PC-3 (cell line): ENCODE results near the gene PGBD5. TPM values are rescaled to one million over a fixed set of nuclear protein-coding genes. Genes with fewer than 3 reads are reported as not detected.

Experiments used
- ATAC-seq: fragments of 200-7000 bp; cut with Tn5 transposase; 2 replicates; pipeline ENCODE4 v1.9.1; 2020; ENCODE audit warnings: mild to moderate bottlenecking, moderate library complexity
- BruUV-seq: library from RNA; stranded (reverse); fragments of 400-500 nt; replicated peaks from 2 replicates; lab custom pipeline; 2021; lab: Mats Ljungman, UMichigan
- CTCF ChIA-PET: fragments of 300-600 bp; sonication (Branson Sonifier 250); formaldehyde crosslinking; loops from one replicate; lab custom pipeline; 2022; ENCODE audit warnings: antibody characterized with exemption; lab: Charles Lee
- POLR2A ChIA-PET: fragments of 300-600 bp; sonication (Branson Sonifier 250); formaldehyde crosslinking; loops from one replicate; lab custom pipeline; 2022; ENCODE audit warnings: antibody characterized with exemption; ENCODE audit not compliant: unreplicated experiment; lab: Charles Lee
- DNase-seq: peaks from one replicate; pipeline ENCODE4 v3.0.0-alpha.2; 2015
- H2AFZ ChIP-seq: fragments of 300-600 bp; sonication (generic); 2 replicates; pipeline ENCODE4 v1.6.0; 2016; ENCODE audit warnings: antibody characterized with exemption, low read length
- H3F3A ChIP-seq: fragments of 300-600 bp; sonication (generic); one replicate; pipeline ENCODE4 v1.6.0; 2017; ENCODE audit warnings: antibody characterized with exemption, low read length, control low read depth, mild to moderate bottlenecking; ENCODE audit not compliant: unreplicated experiment
- H3K27ac ChIP-seq: fragments of 300-600 bp; sonication (generic); 2 replicates; pipeline ENCODE4 v1.5.1; 2016; ENCODE audit warnings: mild to moderate bottlenecking, low read length
- H3K27me3 ChIP-seq: fragments of 300-600 bp; sonication (generic); 2 replicates; pipeline ENCODE4 v1.6.1; 2016; ENCODE audit warnings: low read length, mixed read lengths
- H3K36me3 ChIP-seq: fragments of 300-600 bp; sonication (generic); 2 replicates; pipeline ENCODE4 v1.6.1; 2016; ENCODE audit warnings: low read depth, mixed run types, low read length, mixed read lengths
- H3K4me1 ChIP-seq: fragments of 300-600 bp; sonication (generic); 2 replicates; pipeline ENCODE4 v1.5.1; 2016; ENCODE audit warnings: low read length; ENCODE audit not compliant: insufficient read depth
- H3K4me2 ChIP-seq: fragments of 300-600 bp; sonication (generic); 2 replicates; pipeline ENCODE4 v1.6.0; 2016; ENCODE audit warnings: low read length
- H3K4me3 ChIP-seq: fragments of 300-600 bp; sonication (generic); 2 replicates; pipeline ENCODE4 v1.5.1; 2016; ENCODE audit warnings: mild to moderate bottlenecking, low read length, mixed read lengths
- H3K79me2 ChIP-seq: fragments of 300-600 bp; sonication (generic); 2 replicates; pipeline ENCODE4 v1.6.1; 2017; ENCODE audit warnings: low read length, mixed read lengths
- H3K9ac ChIP-seq: fragments of 300-600 bp; sonication (generic); 2 replicates; pipeline ENCODE4 v1.6.0; 2016; ENCODE audit warnings: mild to moderate bottlenecking, low read length
- H3K9me2 ChIP-seq: fragments of 300-600 bp; sonication (generic); replicated peaks from 2 replicates; pipeline ENCODE4 v1.6.1; 2016; ENCODE audit warnings: mixed run types, low read length, mixed read lengths
- H3K9me3 ChIP-seq: fragments of 300-600 bp; sonication (generic); 2 replicates; pipeline ENCODE4 v1.6.1; 2016; ENCODE audit warnings: low read length, mixed read lengths
- H4K20me1 ChIP-seq: fragments of 300-600 bp; sonication (generic); 2 replicates; pipeline ENCODE4 v1.6.1; 2016; ENCODE audit warnings: low read length, mixed read lengths
- CTCF ChIP-seq: fragments of 300-600 bp; sonication (generic); conservative IDR thresholded peaks from 2 replicates; pipeline ENCODE4 v1.5.1; 2017; ENCODE audit warnings: antibody characterized with exemption, low read depth, mild to moderate bottlenecking, low read length
- EZH2 ChIP-seq: fragments of 300-600 bp; sonication (generic); IDR thresholded peaks from one replicate; pipeline ENCODE4 v1.6.1; 2017; ENCODE audit warnings: antibody characterized with exemption, mild to moderate bottlenecking, low read length; ENCODE audit not compliant: unreplicated experiment
- EZH2phosphoT487 ChIP-seq: fragments of 300-600 bp; sonication (generic); IDR thresholded peaks from 2 replicates; pipeline ENCODE4 v1.6.1; 2018; ENCODE audit warnings: mild to moderate bottlenecking, antibody characterized with exemption, low read length, borderline replicate concordance
- intact Hi-C: fragments of 100-400 bp; cut with micrococcal nuclease; formaldehyde crosslinking; loops from 2 replicates; pipeline ENCODE4 v1.9.0; 2023
- total RNA-seq: library from RNA; depleted of rRNA; stranded (reverse); fragments of >200 nt; gene quantifications from 2 replicates; pipeline ENCODE4 v1.2.3, GENCODE V29; 2014

PGBD5 gene
- total RNA-seq, 1 experiment from 2014 or later, result under 0.01 TPM

DNA sequence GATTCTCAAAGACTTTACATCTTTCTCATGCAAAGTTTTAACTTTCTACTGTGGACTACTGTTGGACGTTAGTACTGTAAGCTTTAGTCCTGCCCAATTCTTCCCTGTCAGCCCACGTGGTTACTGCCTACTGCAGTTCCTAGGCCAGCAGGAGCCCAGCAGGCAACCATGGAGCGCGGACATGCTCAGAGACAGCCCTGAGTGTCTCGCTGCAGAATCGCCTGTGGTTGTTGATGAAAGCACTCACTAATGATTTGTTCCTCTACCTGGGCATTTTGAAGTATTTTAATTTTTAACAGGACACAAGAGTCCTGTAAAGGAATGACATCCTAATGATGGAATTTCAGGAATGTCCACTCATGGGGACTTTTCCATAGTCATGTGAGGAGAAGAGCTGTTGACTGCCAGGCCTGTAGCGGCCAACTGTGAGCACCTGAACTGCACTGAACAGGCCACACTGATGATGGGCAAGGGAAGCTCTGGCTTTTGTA, 44.1 kb downstream of the PGBD5 start:
- peak; percentile 70 for ATAC-seq
- peak; percentile 72 for DNase-seq
- H3F3A ChIP-seq, result no peaks in the 10 kb centered on the region
- no TSS peak for BruUV-seq
- ChIA-PET CTCF (no interaction called here), POLR2A (no interaction called here)
- no peaks in the 10 kb centered on the region for H4K20me1 ChIP-seq
- no peak for TF ChIP-seq EZH2phosphoT487
- no peak for TF ChIP-seq EZH2
- TF ChIP-seq CTCF, result no peak
- intact Hi-C loops, result no loop called here
- H3K36me3 ChIP-seq, result no peaks in the 10 kb centered on the region
- no peaks in the 10 kb centered on the region for H3K9me2 ChIP-seq
- H3K27ac ChIP-seq, result no peak overlapping the region
- peaks cover 10% of the 10 kb centered on the region; the same call in 1 of the 2 replicates for H3K9me3 ChIP-seq
- no peak overlapping the region; the same call in 1 of the 2 replicates for H3K4me2 ChIP-seq
- peaks cover 8% of the 10 kb centered on the region for H3K4me1 ChIP-seq
- H3K4me3 ChIP-seq, result no peak overlapping the region
- H3K27me3 ChIP-seq, result peaks cover 65% of the 10 kb centered on the region
- H3K79me2 ChIP-seq, result no peaks in the 10 kb centered on the region
- H3K9ac ChIP-seq, result no peak overlapping the region
- no peak overlapping the region for H2AFZ ChIP-seq

DNA sequence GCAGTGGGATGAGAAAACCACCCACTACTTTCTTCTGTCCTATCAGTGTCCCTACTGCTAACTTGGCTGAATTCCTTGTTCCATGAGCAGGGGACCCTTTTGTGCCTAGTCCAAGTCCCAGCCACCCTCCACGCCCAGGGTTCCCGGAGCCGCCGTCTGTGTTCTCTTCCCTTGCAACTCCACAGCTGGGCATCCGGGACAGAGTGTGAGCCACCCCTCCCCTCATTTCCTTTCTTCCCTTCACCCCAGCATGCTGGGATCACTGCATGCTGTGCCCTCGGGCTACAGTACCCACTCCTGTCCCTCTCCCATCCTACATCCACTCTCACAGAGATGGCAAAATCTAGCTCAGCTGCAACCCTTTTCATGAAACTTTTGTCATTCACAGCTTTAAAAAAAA, 44.5 kb downstream of the PGBD5 start:
- no peak overlapping the region for H3K27ac ChIP-seq
- H3K9me2 ChIP-seq, result no peaks in the 10 kb centered on the region
- ATAC-seq (no peak), DNase-seq (no peak)
- no peaks in the 10 kb centered on the region for H3K36me3 ChIP-seq
- ChIA-PET POLR2A (no interaction called here), CTCF (no interaction called here)
- H3K9me3 ChIP-seq, result peaks cover 10% of the 10 kb centered on the region; the same call in 1 of the 2 replicates
- no peaks in the 10 kb centered on the region for H3F3A ChIP-seq
- BruUV-seq, result no TSS peak
- H3K27me3 ChIP-seq, result peaks cover 65% of the 10 kb centered on the region
- TF ChIP-seq EZH2 (no peak), CTCF (no peak), EZH2phosphoT487 (no peak)
- H4K20me1 ChIP-seq, result no peaks in the 10 kb centered on the region
- H3K4me3 ChIP-seq, result no peak overlapping the region
- H3K4me2 ChIP-seq, result no peak overlapping the region
- no peak overlapping the region for H3K9ac ChIP-seq
- H3K79me2 ChIP-seq, result no peaks in the 10 kb centered on the region
- intact Hi-C loops, result no loop called here
- no peak overlapping the region for H2AFZ ChIP-seq
- H3K4me1 ChIP-seq, result peaks cover 8% of the 10 kb centered on the region

GRCh38 chr1:230381049-230381467, 45.1 kb downstream of the PGBD5 start:
- POLR2A ChIA-PET, result no interaction called here
- DNase-seq (no peak), ATAC-seq (no peak)
- Histone ChIP-seq H3K79me2 (no peaks in the 10 kb centered on the region), H4K20me1 (no peaks in the 10 kb centered on the region), H3K4me3 (no peak overlapping the region), H3K36me3 (no peaks in the 10 kb centered on the region), H3K4me2 (no peak overlapping the region), H3K9me2 (no peaks in the 10 kb centered on the region), H3K9ac (no peak overlapping the region), H3K9me3 (peaks cover 10% of the 10 kb centered on the region; the same call in 1 of the 2 replicates), H3K27me3 (peaks cover 66% of the 10 kb centered on the region), H3K4me1 (peaks cover 8% of the 10 kb centered on the region), H2AFZ (no peak overlapping the region), H3F3A (no peaks in the 10 kb centered on the region), H3K27ac (no peak overlapping the region)
- no TSS peak for BruUV-seq
- intact Hi-C loops, result no loop called here
- CTCF ChIA-PET, result no interaction called here
- no peak for TF ChIP-seq EZH2
